ENCODE data around the gene CC2D2A. TPM values are rescaled to one million over a fixed set of nuclear protein-coding genes. Genes with fewer than 3 reads are reported as not detected.

The CC2D2A gene
- total and polyA plus RNA-seq, 2 donors from 2014 or later: 26.7 to 51.2 TPM

DNA sequence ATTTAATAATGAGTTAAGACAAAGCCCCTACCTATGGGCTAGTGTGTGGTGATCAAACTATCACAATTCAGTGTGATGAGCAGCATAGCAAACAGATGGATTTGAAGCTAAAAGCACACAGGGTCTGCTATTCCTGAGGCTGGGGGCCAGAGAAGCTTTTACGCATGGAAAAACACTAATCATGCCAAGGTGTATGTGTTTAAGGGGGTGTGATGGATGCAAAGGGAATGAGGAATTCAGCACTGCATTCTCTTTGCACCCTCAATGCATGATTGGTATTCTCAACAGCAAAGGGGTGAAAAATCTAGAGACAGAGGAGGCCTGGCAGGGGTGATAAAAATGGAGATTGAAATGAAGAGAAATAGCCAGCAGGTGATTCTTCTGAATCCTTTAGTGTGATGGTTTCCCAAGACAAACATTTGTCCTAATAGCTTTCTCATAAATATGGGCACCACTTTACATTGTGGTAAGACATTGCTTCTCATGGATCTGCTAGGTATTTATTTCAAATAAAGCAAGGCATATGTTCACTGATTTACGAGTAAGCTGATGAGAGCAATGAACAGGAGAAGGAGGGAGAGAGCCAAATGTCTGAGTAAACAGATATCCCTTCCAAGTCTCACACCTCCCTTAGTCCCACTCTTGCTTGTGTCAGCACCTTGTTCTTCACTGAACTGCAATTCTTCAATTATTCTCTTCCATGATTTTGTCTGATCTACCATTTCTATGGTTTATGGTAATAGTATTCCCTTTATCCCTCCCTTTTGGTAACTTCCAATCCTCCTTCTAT lies 26.1 kb upstream of the CC2D2A start:
- FAIRE-seq: no peak
- DNase-seq: no peak

DNA sequence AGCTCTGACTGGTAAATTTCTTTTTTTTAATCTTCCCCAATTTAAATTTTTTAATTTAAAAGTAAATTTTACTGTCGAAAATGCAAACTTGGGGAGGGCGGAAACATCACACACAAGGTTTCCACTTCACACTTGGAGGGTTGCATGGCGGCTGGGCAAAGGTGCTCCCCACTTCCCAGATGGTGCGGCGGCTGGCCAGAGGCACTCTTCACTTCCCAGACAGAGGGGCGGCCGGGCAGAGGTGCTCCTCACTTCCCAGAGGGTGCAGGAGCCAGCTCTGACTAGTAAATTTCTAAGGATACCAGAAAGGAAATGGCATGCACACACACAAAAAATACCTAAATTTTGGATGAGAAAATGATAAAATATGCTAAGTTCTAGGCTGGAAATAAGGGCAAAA lies 25.4 kb upstream of the CC2D2A start:
- TF ChIP-seq, protein P1, sequence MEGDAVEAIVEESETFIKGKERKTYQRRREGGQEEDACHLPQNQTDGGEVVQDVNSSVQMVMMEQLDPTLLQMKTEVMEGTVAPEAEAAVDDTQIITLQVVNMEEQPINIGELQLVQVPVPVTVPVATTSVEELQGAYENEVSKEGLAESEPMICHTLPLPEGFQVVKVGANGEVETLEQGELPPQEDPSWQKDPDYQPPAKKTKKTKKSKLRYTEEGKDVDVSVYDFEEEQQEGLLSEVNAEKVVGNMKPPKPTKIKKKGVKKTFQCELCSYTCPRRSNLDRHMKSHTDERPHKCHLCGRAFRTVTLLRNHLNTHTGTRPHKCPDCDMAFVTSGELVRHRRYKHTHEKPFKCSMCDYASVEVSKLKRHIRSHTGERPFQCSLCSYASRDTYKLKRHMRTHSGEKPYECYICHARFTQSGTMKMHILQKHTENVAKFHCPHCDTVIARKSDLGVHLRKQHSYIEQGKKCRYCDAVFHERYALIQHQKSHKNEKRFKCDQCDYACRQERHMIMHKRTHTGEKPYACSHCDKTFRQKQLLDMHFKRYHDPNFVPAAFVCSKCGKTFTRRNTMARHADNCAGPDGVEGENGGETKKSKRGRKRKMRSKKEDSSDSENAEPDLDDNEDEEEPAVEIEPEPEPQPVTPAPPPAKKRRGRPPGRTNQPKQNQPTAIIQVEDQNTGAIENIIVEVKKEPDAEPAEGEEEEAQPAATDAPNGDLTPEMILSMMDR (IDR thresholded peaks at IDR 0.05; ENCODE audit: borderline replicate concordance, extremely low read depth, insufficient read depth): no peak
- Histone ChIP-seq H3K27me3 (ENCODE audit: control insufficient read depth, insufficient read depth, low read length) (no peaks in the 10 kb centered on the region), H3K27ac (ENCODE audit: low read depth in 2 of 2, low read length in 2 of 2) (no peak overlapping the region), H3K9ac (ENCODE audit: low read length in 3 of 3) (no peak overlapping the region), H3K9me3 (ENCODE audit: control insufficient read depth in 2 of 3, insufficient read depth in 1 of 3, low read length in 3 of 3) (no peaks in the 10 kb centered on the region), H3K4me3 (ENCODE audit: low read length in 3 of 3) (no peak overlapping the region), H3K4me1 (ENCODE audit: control insufficient read depth in 2 of 3, insufficient read depth in 2 of 3, low read depth in 1 of 3, low read length in 3 of 3) (no peaks in the 10 kb centered on the region), H3K36me3 (ENCODE audit: control insufficient read depth in 2 of 3, insufficient read depth in 3 of 3, low read length in 3 of 3) (no peaks in the 10 kb centered on the region)
- FAIRE-seq: no peak
- no peak for DNase-seq
- intact Hi-C loops (cut with DNase I): no loop called here

More for the DNA sequence above, 26.1 kb upstream of the CC2D2A start:
- Histone ChIP-seq H3K9me3 (ENCODE audit: control insufficient read depth in 2 of 3, insufficient read depth in 1 of 3, low read length in 3 of 3) (no peaks in the 10 kb centered on the region), H3K27ac (ENCODE audit: low read depth in 2 of 2, low read length in 2 of 2) (no peak overlapping the region), H3K27me3 (ENCODE audit: control insufficient read depth, insufficient read depth, low read length) (no peaks in the 10 kb centered on the region), H3K36me3 (ENCODE audit: control insufficient read depth in 2 of 3, insufficient read depth in 3 of 3, low read length in 3 of 3) (no peaks in the 10 kb centered on the region), H3K9ac (ENCODE audit: low read length in 3 of 3) (no peak overlapping the region), H3K4me3 (ENCODE audit: low read length in 3 of 3) (no peak overlapping the region), H3K4me1 (ENCODE audit: control insufficient read depth in 2 of 3, insufficient read depth in 2 of 3, low read depth in 1 of 3, low read length in 3 of 3) (no peaks in the 10 kb centered on the region)
- intact Hi-C loops (cut with DNase I): no loop called here
- TF ChIP-seq, protein P1 (IDR thresholded peaks at IDR 0.05; ENCODE audit: borderline replicate concordance, extremely low read depth, insufficient read depth): no peak

DNA sequence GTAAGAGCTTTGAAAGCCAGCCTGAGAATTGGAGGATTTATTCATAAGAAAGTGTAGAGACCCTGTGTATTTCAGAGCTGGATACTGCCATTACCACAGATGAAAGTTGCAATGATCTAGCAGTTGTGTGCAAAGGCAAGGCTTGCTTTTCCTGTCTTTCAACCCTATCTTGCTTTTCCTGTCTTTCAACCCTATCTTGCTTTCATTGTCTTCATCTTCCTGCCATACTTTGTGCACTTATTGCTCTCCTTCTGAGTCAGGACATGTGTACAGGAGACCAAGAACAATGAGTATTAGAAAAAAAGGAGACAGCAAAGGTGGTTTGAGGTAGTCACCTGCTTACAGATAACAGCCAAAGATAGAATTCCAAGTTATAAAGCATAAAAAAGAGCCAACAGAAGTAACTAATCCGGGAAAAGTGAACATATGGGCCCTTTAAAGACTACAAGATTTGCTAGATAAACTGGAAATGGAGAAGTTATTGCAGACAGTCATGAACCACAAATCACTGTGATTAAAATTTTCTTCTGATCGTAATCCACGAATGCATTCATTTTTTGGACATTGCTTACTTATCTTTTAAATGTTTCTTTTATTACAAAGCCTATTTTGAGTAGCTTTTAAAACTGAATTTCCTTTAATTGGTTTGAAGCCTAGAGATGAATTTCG lies 24.7 kb upstream of the CC2D2A start:
- intact Hi-C loops (cut with DNase I): no loop called here
- TF ChIP-seq, protein P1 (IDR thresholded peaks at IDR 0.05; ENCODE audit: borderline replicate concordance, extremely low read depth, insufficient read depth): no peak
- FAIRE-seq: no peak

More for the DNA sequence above, 24.7 kb upstream of the CC2D2A start:
- no peak overlapping the region for H3K9ac ChIP-seq (ENCODE audit: low read length in 3 of 3)
- H3K36me3 ChIP-seq (ENCODE audit: control insufficient read depth in 2 of 3, insufficient read depth in 3 of 3, low read length in 3 of 3): no peaks in the 10 kb centered on the region
- no peak for DNase-seq
- H3K27me3 ChIP-seq (ENCODE audit: control insufficient read depth, insufficient read depth, low read length): no peaks in the 10 kb centered on the region
- no peaks in the 10 kb centered on the region for H3K9me3 ChIP-seq (ENCODE audit: control insufficient read depth in 2 of 3, insufficient read depth in 1 of 3, low read length in 3 of 3)
- H3K4me1 ChIP-seq (ENCODE audit: control insufficient read depth in 2 of 3, insufficient read depth in 2 of 3, low read depth in 1 of 3, low read length in 3 of 3): no peaks in the 10 kb centered on the region
- H3K27ac ChIP-seq (ENCODE audit: low read depth in 2 of 2, low read length in 2 of 2): no peak overlapping the region
- no peak overlapping the region for H3K4me3 ChIP-seq (ENCODE audit: low read length in 3 of 3)

Measured in kidney (tissue), 14 donors.